K562 (cell line): Measurements from ENCODE around the gene ABAT. TPM values are rescaled to one million over a fixed set of nuclear protein-coding genes. Genes with fewer than 3 reads are reported as not detected.
A peak's percentile ranks its signal among the peaks of the same experiment; 100 is the strongest.

ENCODE experiments used
- ATAC-seq: fragments of 200-7000 bp; cut with Tn5 transposase; 3 replicates; pipeline ENCODE4 v1.9.1; 2020; ENCODE audit warnings: moderate library complexity
- Bru-seq: library from RNA; stranded (reverse); fragments of 400-500 nt; gene quantifications from one replicate; lab custom pipeline; 2021; lab: Mats Ljungman, UMichigan
- BruChase-seq, 2 experiments: library from RNA; stranded (reverse); fragments of 400-500 nt; gene quantifications; one replicate each; lab custom pipeline; 2021; lab: Mats Ljungman, UMichigan
- BruUV-seq: library from RNA; stranded (reverse); fragments of 400-500 nt; replicated peaks from 2 replicates; lab custom pipeline; 2021; lab: Mats Ljungman, UMichigan
- CTCF ChIA-PET: fragments of 300-600 bp; formaldehyde crosslinking; extraction: SDS; loops from one replicate; lab custom pipeline; 2021; ENCODE audit warnings: low intra/inter-chr PET ratio; lab: Yijun Ruan, JAX
- POLR2A ChIA-PET: fragments of 300-600, 350-650 bp; sonication (Branson Sonifier 250); formaldehyde crosslinking; extraction: SDS; loops from one replicate; lab custom pipeline; 2021; ENCODE audit warnings: antibody characterized with exemption, inconsistent platforms; lab: Yijun Ruan, JAX
- DNase-seq, 4 experiments: peaks; one replicate each; pipeline versions ENCODE4 v3.0.0 to v3.0.0-alpha.2; 2011 to 2018; ENCODE audit warnings: low spot score in 3 of 4, mixed read lengths in 3 of 4; ENCODE audit errors: extremely low read depth in 1 of 4
- FAIRE-seq: peaks from 2 replicates; lab custom pipeline; 2011; peaks lifted over from hg19 to GRCh38; lab: Jason Lieb, UNC
- H2AFZ ChIP-seq: 2 replicates; pipeline ENCODE4 v1.6.0; 2011; ENCODE audit warnings: low read depth, low read length, control low read depth, inconsistent platforms
- H3K27ac ChIP-seq: fragments of 200-600 bp; 3 replicates; pipeline ENCODE4 v1.8.0; 2011; ENCODE audit warnings: low read depth, mild to moderate bottlenecking, control low read depth, inconsistent platforms, low read length, moderate library complexity, mixed read lengths; ENCODE audit errors: extremely low read depth
- H3K27me3 ChIP-seq, 2 experiments: fragments of 300-600 bp in 1 of 2; 2 replicates in 1 of 2; 3 replicates in 1 of 2; pipeline versions ENCODE4 v1.6.0 to v1.8.0; 2011; ENCODE audit warnings: inconsistent platforms in 2 of 2, low read length in 2 of 2, mild to moderate bottlenecking in 1 of 2, mixed read lengths in 1 of 2, moderate library complexity in 1 of 2; ENCODE audit not compliant: control insufficient read depth in 2 of 2, insufficient read depth in 2 of 2
- H3K36me3 ChIP-seq: fragments of 300-600 bp; 3 replicates; pipeline ENCODE4 v1.8.0; 2011; ENCODE audit warnings: mild to moderate bottlenecking, low read length, inconsistent platforms; ENCODE audit not compliant: control insufficient read depth, insufficient read depth
- H3K4me1 ChIP-seq, 2 experiments: fragments of 200-600 bp in 1 of 2; replicated peaks in 1 of 2; 2 replicates in 1 of 2; 3 replicates in 1 of 2; pipeline versions ENCODE4 v1.5.1 to v1.8.0; 2011; ENCODE audit warnings: inconsistent platforms in 2 of 2, low read length in 2 of 2, mild to moderate bottlenecking in 1 of 2, mixed read lengths in 1 of 2, moderate library complexity in 1 of 2; ENCODE audit not compliant: control insufficient read depth in 2 of 2, insufficient read depth in 2 of 2
- H3K4me2 ChIP-seq: 2 replicates; pipeline ENCODE4 v1.6.1; 2011; ENCODE audit warnings: low read length, control low read depth, inconsistent platforms, mixed read lengths; ENCODE audit not compliant: insufficient read depth
- H3K4me3 ChIP-seq: fragments of 200-600 bp; sonication (generic), shearing (Covaris generic); 2 replicates; pipeline ENCODE4 v1.5.1; 2016; ENCODE audit warnings: control low read depth, inconsistent platforms
- H3K79me2 ChIP-seq: fragments of 200-600 bp; 3 replicates; pipeline ENCODE4 v1.8.0; 2011; ENCODE audit warnings: low read length, inconsistent platforms; ENCODE audit not compliant: control insufficient read depth, insufficient read depth
- H3K9ac ChIP-seq, 2 experiments: 2 replicates each; pipeline versions ENCODE4 v1.6.0 to v1.6.1; 2011; ENCODE audit warnings: low read depth in 2 of 2, low read length in 2 of 2, control low read depth in 1 of 2, inconsistent platforms in 1 of 2, mild to moderate bottlenecking in 1 of 2, mixed read lengths in 1 of 2; ENCODE audit not compliant: insufficient read depth in 1 of 2
- H3K9me1 ChIP-seq: one replicate; pipeline ENCODE4 v1.6.0; 2011; ENCODE audit warnings: inconsistent platforms, mild to moderate bottlenecking, low read length, moderate library complexity; ENCODE audit not compliant: control insufficient read depth, insufficient read depth
- H3K9me3 ChIP-seq: replicated peaks from 2 replicates; pipeline ENCODE4 v1.5.1; 2011; ENCODE audit warnings: low read depth, low read length, inconsistent platforms; ENCODE audit not compliant: control insufficient read depth, insufficient read depth
- H4K20me1 ChIP-seq: replicated peaks from 2 replicates; pipeline ENCODE4 v1.6.1; 2011; ENCODE audit warnings: low read length, inconsistent platforms, mixed read lengths; ENCODE audit not compliant: control insufficient read depth, insufficient read depth
- CBX2 ChIP-seq: fragments of 200-600 bp; sonication (generic); IDR thresholded peaks from one replicate; pipeline ENCODE4 v1.6.1; 2012; ENCODE audit warnings: mild to moderate bottlenecking, low read length, inconsistent platforms; ENCODE audit not compliant: insufficient read depth, poor library complexity, severe bottlenecking
- CCNT2 ChIP-seq: IDR thresholded peaks from 2 replicates; pipeline ENCODE4 v1.6.1; 2011; ENCODE audit warnings: borderline replicate concordance, low read depth, mild to moderate bottlenecking, moderate library complexity, mixed read lengths, low read length; ENCODE audit not compliant: insufficient read length; ENCODE audit errors: extremely low read depth
- EGR1 ChIP-seq: fragments of 450-650 bp; conservative IDR thresholded peaks from 2 replicates; pipeline ENCODE4 v1.6.1; 2017; ENCODE audit warnings: mild to moderate bottlenecking
- ETV1 ChIP-seq: fragments of 450-650 bp; conservative IDR thresholded peaks from 2 replicates; pipeline ENCODE4 v1.6.1; 2016; ENCODE audit warnings: missing genetic modification characterization, control low read depth, low read depth, missing compliant biosample characterization
- EZH2 ChIP-seq: IDR thresholded peaks from 2 replicates; pipeline ENCODE4 v1.6.1; 2012; ENCODE audit warnings: low read depth, mild to moderate bottlenecking, inconsistent platforms, low read length, borderline replicate concordance
- HDGF ChIP-seq: fragments of 450-650 bp; IDR thresholded peaks from 2 replicates; pipeline ENCODE4 v1.6.1; 2016
- JUND ChIP-seq, 2 experiments: IDR thresholded peaks; 2 replicates in 1 of 2; 3 replicates in 1 of 2; pipeline ENCODE4 v1.6.1; 2011; ENCODE audit warnings: borderline replicate concordance in 2 of 2, low read depth in 2 of 2, low read length in 2 of 2, improper control_type of control experiment in 1 of 2, missing biosample characterization in 1 of 2, missing genetic modification characterization in 1 of 2, missing genetic modification reagents in 1 of 2
- NUFIP1 ChIP-seq: fragments of 450-650 bp; IDR thresholded peaks from 2 replicates; pipeline ENCODE4 v1.6.1; 2018; ENCODE audit not compliant: partially characterized antibody
- PTRF ChIP-seq: fragments of 450-650 bp; IDR thresholded peaks from 2 replicates; pipeline ENCODE4 v1.6.1; 2016; ENCODE audit warnings: mild to moderate bottlenecking, missing genetic modification characterization, missing compliant biosample characterization
- SIX5 ChIP-seq, 2 experiments: IDR thresholded peaks; 2 replicates each; pipeline ENCODE4 v1.6.1; 2011; ENCODE audit warnings: low read length in 2 of 2, borderline replicate concordance in 1 of 2, low read depth in 1 of 2, mild to moderate bottlenecking in 1 of 2, moderate library complexity in 1 of 2; ENCODE audit not compliant: insufficient read depth in 1 of 2
- U2AF1 ChIP-seq: fragments of 200-400 bp; formaldehyde crosslinking; optimal IDR thresholded peaks from 2 replicates; pipeline ENCODE3; 2017; ENCODE audit warnings: mild to moderate bottlenecking, low read depth, low read length, moderate library complexity
- ZBTB17 ChIP-seq: fragments of 450-650 bp; formaldehyde crosslinking; IDR thresholded peaks from 2 replicates; pipeline ENCODE4 v1.4.0; 2020; ENCODE audit warnings: mild to moderate bottlenecking
- ZKSCAN1 ChIP-seq: fragments of 150-350 bp; IDR thresholded peaks from 2 replicates; pipeline ENCODE4 v1.6.1; 2016; ENCODE audit warnings: low read depth, low read length
- ZNF274 ChIP-seq: IDR thresholded peaks from 2 replicates; pipeline ENCODE4 v1.6.1; 2011; ENCODE audit warnings: low read depth, mild to moderate bottlenecking, low read length, moderate library complexity, borderline replicate concordance
- ZNF699 ChIP-seq: fragments of 250-450 bp; sonication (Bioruptor Pico); IDR thresholded peaks from 2 replicates; pipeline ENCODE4 v1.8.0; 2021; ENCODE audit warnings: mild to moderate bottlenecking, moderate library complexity; ENCODE audit not compliant: insufficient replicate concordance
- WGBS: fragments of 100-300 bp; shearing (Covaris generic); methylation state at CpG from one replicate; pipeline ENCODE4 v1.1.6; 2016; ENCODE audit warnings: low coverage, mixed read lengths; ENCODE audit not compliant: insufficient coverage; ENCODE audit errors: missing lambda C conversion rate; 5-methylcytosine and 5-hydroxymethylcytosine counted together
- in situ Hi-C: fragments of 300-500 bp; cut with MboI; formaldehyde crosslinking; loops from 4 replicates; pipeline ENCODE4 v1.15.0; 2018; ENCODE audit warnings: inconsistent platforms, mixed read lengths
- intact Hi-C: fragments of 100-400 bp; cut with micrococcal nuclease; formaldehyde crosslinking; loops from 2 replicates; pipeline ENCODE4 v1.14.2; 2022
- long read RNA-seq, 3 experiments: library from polyadenylated mRNA in 2 of 3; library from RNA in 1 of 3; unstranded in 2 of 3; stranded (forward) in 1 of 3; transcript quantifications; one replicate each; pipeline ENCODE4 v2.0.0, GENCODE V29; 2019 to 2022
- polyA minus RNA-seq, 3 experiments: library from RNA; depleted of rRNA, polyadenylated mRNA; stranded (reverse); fragments of >200 nt; gene quantifications; 2 replicates each; pipeline ENCODE4 v1.2.3, GENCODE V29; 2011
- polyA plus RNA-seq, 8 experiments: library from polyadenylated mRNA; depleted of rRNA in 4 of 8; stranded (reverse) in 5 of 8; unstranded in 3 of 8; fragments of >200 nt; fragmentation: Nextera tagmentation in 2 of 8; fragmentation: Illumina TruSeq in 1 of 8; extraction: Ambion mirVana in 2 of 8; extraction: Trizol in 1 of 8; gene quantifications; 2 replicates each; pipeline versions ENCODE4 v1.2.1 to v1.2.3, GENCODE V29; 2011 to 2014; ENCODE audit warnings: inconsistent platforms in 1 of 8, missing spikeins in 1 of 8
- total RNA-seq, 7 experiments: library from RNA; depleted of rRNA in 6 of 7; stranded (reverse); fragments of >200 nt in 6 of 7; fragmentation: Illumina TruSeq in 2 of 7; extraction: Trizol in 2 of 7; gene quantifications; 2 replicates each; pipeline versions ENCODE4 v1.2.1 to v1.2.3, GENCODE V29; 2011 to 2021; ENCODE audit warnings: low replicate concordance in 1 of 7
- TF ChIP-seq, protein P1 (sequence below): fragments of 200-800 bp; sonication (Bioruptor generic); IDR thresholded peaks from 2 replicates; pipeline ENCODE4 v1.6.1; 2017; ENCODE audit warnings: missing genetic modification characterization, missing compliant biosample characterization

ABAT gene
- total RNA-seq (2011; cell fraction: chromatin; rRNA removed; ENCODE audit: low replicate concordance) = 1.5 and 2.6 TPM in 2 replicates
- 0.92 and 1.2 TPM in 2 replicates for total RNA-seq (2011; cell fraction: nucleolus; rRNA removed)
- total RNA-seq (2011; cell fraction: nucleoplasm; rRNA removed) = 1.0 and 2.2 TPM in 2 replicates
- 0.05 TPM in 1 of 2 replicates, not detected in the other for total RNA-seq (2014; rRNA removed)
- total RNA-seq (2014; rRNA removed; fragmentation: Illumina TruSeq; extraction: Trizol) = 0.06 and 0.11 TPM in 2 replicates
- 0.08 and 0.18 TPM in 2 replicates for total RNA-seq (2015; rRNA removed; fragmentation: Illumina TruSeq; extraction: Trizol)
- 0.31 and 0.49 TPM in 2 replicates for total RNA-seq (2021)
- 0.18 and 0.45 TPM in 2 replicates for polyA plus RNA-seq (2011; rRNA removed)
- polyA plus RNA-seq (2011; cell fraction: cytosol; rRNA removed) = 0.21 and 0.27 TPM in 2 replicates
- polyA plus RNA-seq (2011; cell fraction: nucleus; rRNA removed) = 0.36 and 0.88 TPM in 2 replicates
- polyA plus RNA-seq (2012) = 0.13 and 0.47 TPM in 2 replicates
- 0.10 TPM in 1 of 2 replicates, not detected in the other for polyA plus RNA-seq (2014; fragmentation: Illumina TruSeq; extraction: Trizol)
- polyA plus RNA-seq (2014; fragmentation: Nextera tagmentation; extraction: Ambion mirVana) = under 1 TPM; 0.01 to 0.04 TPM
- polyA plus RNA-seq (2014; rRNA removed) = 0.07 and 0.20 TPM in 2 replicates
- 0.72 TPM in 1 of 2 replicates, not detected in the other for polyA minus RNA-seq (2011; rRNA and poly(A)+ RNA removed)
- polyA minus RNA-seq (2011; cell fraction: cytosol; rRNA and poly(A)+ RNA removed) = not detected in 2 replicates
- 0.13 and 0.67 TPM in 2 replicates for polyA minus RNA-seq (2011; cell fraction: nucleus; rRNA and poly(A)+ RNA removed)
- percentile 22 among the genes with signal in this experiment for Bru-seq, nascent RNA
- BruChase-seq, experiment 1, labeled RNA remaining after a 2-hour chase = percentile 20 among the genes with signal in this experiment
- BruChase-seq, experiment 2, labeled RNA remaining after a 6-hour chase = percentile 34 among the genes with signal in this experiment
- long read RNA-seq, experiment 1, partial matches to known transcripts = 0 of 2 reads
- long read RNA-seq, experiment 1, other reads (novel, unspliced or antisense) = 2 of 2 reads
- long read RNA-seq, experiment 2 = 0 reads
- long read RNA-seq, experiment 3 = 0 reads

DNA sequence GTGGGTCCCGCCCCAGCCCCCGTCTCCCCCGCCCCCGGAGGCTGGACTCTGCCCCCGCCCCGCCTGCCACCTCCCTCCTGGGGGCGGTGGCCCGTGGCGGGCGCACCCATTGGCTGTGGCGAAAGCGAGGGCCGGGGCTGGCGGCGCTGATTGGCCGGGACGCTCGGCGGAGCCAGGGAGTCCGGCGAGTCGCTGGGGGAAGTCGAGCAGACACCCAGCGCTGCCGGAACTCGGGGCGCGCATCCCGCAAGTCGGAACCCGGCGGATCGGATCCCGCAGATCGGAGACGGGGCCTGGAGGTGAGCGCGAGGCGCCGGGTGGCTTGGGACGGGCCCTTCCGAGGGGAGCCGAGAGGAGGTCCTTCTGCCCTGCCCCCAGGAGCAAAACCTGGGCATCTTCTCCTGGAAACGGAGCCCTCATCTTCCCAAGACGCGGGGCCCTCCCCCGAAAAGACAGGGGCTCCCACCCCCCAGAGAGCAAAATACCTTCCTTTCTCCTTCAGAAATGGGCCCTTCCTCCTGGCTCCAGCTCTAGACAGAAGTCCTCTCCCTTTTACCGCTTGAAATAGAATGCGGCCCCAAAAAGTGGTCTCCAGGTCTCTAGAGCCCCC is at the start of gene ABAT:
Gene ABAT (plus strand): TSS at position 205 of the 610 bp plus-strand sequence. CDS start 61,123 bp downstream, outside the sequence.
- in situ Hi-C loops = no loop called here
- no peak for TF ChIP-seq ETV1 (tag)
- no peak for TF ChIP-seq ZKSCAN1
- TF ChIP-seq HDGF = no peak
- no peak for TF ChIP-seq EZH2
- TF ChIP-seq ZNF699 (CRISPR knock-in tag) = no peak
- TF ChIP-seq, protein P1, sequence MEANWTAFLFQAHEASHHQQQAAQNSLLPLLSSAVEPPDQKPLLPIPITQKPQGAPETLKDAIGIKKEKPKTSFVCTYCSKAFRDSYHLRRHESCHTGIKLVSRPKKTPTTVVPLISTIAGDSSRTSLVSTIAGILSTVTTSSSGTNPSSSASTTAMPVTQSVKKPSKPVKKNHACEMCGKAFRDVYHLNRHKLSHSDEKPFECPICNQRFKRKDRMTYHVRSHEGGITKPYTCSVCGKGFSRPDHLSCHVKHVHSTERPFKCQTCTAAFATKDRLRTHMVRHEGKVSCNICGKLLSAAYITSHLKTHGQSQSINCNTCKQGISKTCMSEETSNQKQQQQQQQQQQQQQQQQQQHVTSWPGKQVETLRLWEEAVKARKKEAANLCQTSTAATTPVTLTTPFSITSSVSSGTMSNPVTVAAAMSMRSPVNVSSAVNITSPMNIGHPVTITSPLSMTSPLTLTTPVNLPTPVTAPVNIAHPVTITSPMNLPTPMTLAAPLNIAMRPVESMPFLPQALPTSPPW (CRISPR knock-in tag) = peak; percentile 85
- TF ChIP-seq U2AF1 = no peak
- TF ChIP-seq PTRF (tag) = no peak
- no peak for TF ChIP-seq JUND (IDR thresholded peaks at IDR 0.05; ENCODE audit: borderline replicate concordance, low read depth, low read length)
- TF ChIP-seq JUND (tag; IDR thresholded peaks at IDR 0.05; ENCODE audit: borderline replicate concordance, low read depth, low read length) = no peak
- TF ChIP-seq ZNF274 = no peak
- peak; percentile 20 for TF ChIP-seq CCNT2
- peak; percentile 75 for TF ChIP-seq ZBTB17 (CRISPR knock-in tag)
- TF ChIP-seq EGR1 = peak; percentile 33
- no peak for TF ChIP-seq SIX5 (IDR thresholded peaks at IDR 0.05; ENCODE audit: borderline replicate concordance in 1 of 2, insufficient read depth in 1 of 2, low read depth in 1 of 2, low read length in 2 of 2)
- TF ChIP-seq CBX2 = no peak
- TF ChIP-seq NUFIP1 = no peak

More for the DNA sequence above, at the start of gene ABAT:
- Histone ChIP-seq H3K9me3 (no peaks in the 10 kb centered on the region; the same call in 1 of the 2 replicates), H3K79me2 (no peaks in the 10 kb centered on the region), H4K20me1 (peaks cover 18% of the 10 kb centered on the region), H3K27me3 (peaks cover 20 to 28% of the 10 kb centered on the region in 2 experiments; a peak in 4 of 5 replicates), H3K36me3 (no peaks in the 10 kb centered on the region), H3K4me3 (peak within 1 kb of the TSS; percentile 30), H3K4me1 (peaks cover 0 to 12% of the 10 kb centered on the region in 2 experiments; a peak in 4 of 5 replicates), H3K9ac (0 out of 4 replicates have a peak within 1 kb of the TSS, but pooled peaks of 1 of the 2 experiments have one; percentile 52), H3K9me1 (no peaks in the 10 kb centered on the region), H3K27ac (no peak within 1 kb of the TSS), H2AFZ (peak within 1 kb of the TSS; percentile 79), H3K4me2 (peak within 1 kb of the TSS; percentile 76)
- ATAC-seq (peak; percentile 100), FAIRE-seq (peak; percentile 49), DNase-seq (peak; percentile 82 to 99 (median 98))
- CTCF ChIA-PET = no interaction called here
- POLR2A ChIA-PET = interaction anchor here (0.6 to 0.7 kb wide), 4 partner anchors 12 to 548 kb away, joined by 3 read pairs; no protein-coding TSS in a partner anchor
- WGBS = 6% methylated on average over 32 of the region's 49 CpGs
- no TSS peak for BruUV-seq
- intact Hi-C loops = no loop called here
